GM08714 (cell line): ENCODE results near the gene NYNRIN.
"Not testable (repeated sequence)": the region's sequence is repeated elsewhere in the genome, so short reads cannot be mapped to it uniquely, and the experiment has no call there.

Experiments used
- H3K4me3 ChIP-seq: fragments of 200-500 bp; sonication (Bioruptor generic); 2 replicates; pipeline ENCODE4 v1.5.1; 2014; ENCODE audit warnings: mild to moderate bottlenecking, low read length, inconsistent platforms
- ZNF274 ChIP-seq: IDR thresholded peaks from 2 replicates; pipeline ENCODE4 v1.6.1; 2012; ENCODE audit warnings: mild to moderate bottlenecking, low read depth, low read length

Gene NYNRIN

DNA sequence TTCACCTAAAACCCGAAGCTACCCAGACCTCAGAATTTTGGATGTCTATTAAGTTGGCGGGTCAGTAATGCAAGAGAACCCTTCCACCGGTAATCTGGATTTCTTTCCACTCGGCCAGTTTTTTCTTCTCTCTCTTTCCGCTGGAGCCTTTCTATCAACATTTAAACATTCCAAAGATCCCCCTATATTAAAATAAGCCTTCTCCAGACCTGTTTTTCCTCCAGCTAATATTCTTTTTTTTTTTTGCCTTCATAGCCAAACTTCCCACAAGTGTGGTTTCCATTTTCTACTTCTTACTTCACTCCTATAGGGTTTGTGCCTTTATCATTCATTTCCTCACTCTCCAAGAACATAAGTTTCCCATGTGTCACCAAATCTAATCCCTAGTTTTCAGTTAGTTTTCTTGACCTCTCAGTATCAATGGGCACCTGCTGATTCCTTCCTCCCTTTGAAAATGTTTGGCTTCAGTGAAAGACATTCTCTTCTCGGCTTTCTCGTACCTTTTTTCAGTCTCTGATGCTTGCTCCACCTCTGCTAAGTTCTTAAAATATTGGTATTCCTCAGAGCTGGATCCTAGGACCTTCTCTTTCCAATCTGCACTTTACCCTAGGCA is 44.4 kb downstream of the NYNRIN start:
- TF ChIP-seq ZNF274 = no peak
- H3K4me3 ChIP-seq = peak overlapping the region; percentile 96

DNA sequence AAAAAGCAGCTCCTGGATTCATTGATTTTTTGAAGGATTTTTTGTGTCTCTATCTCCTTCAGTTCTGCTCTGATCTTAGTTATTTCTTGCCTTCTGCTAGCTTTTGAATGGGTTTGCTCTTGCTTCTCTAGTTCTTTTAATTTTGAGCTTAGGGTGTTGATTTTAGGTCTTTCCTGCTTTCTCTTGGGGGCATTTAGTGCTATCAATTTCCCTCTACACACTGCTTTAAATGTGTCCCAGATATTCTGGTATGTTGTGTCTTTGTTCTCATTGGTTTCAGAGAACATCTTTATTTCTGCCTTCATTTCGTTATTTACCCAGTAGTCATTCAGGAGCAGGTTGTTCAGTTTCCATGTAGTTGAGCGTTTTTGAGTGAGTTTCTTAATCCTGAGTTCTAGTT is 52.0 kb downstream of the NYNRIN start:
- H3K4me3 ChIP-seq = not testable (repeated sequence)

DNA sequence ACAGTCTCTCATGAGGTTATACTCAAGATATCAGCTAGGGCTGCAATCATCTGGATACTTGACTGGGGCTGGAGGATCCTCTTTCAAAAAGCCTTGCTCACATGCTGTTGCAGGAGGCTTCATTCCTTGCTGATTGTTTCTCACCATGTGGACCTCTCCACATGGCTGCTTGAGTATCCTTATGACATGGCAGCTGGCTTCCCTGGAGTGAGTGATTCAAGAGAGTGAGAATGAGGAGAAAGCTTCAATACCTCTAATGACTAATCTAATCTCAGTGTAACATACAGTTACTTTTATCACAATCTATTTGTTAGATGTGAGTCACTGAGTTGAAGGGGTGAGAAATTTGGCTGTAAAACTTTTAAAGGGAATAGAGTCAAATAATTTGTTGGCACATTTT is 58.2 kb downstream of the NYNRIN start:
- no peak overlapping the region for H3K4me3 ChIP-seq
- TF ChIP-seq ZNF274 = no peak

DNA sequence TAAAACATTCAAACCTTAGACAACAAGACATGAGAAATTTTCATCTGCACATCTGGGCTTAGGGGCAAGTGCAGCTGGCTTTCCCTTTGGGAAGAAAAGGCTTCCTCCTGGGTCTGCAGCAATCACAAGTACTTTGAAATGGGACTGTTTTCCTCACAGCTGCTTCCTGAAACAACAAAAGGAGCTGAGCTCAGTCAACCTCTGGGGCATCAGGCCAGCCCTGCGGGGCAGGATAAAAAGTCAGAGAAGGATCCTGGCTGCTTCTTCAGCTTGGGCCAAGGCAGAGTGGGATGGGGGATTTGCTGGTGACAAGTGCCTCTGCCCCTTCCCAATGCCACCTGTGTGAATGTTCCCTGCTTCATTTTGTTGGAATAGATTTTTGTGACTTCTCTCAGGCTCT is 59.9 kb downstream of the NYNRIN start:
- TF ChIP-seq ZNF274 = no peak
- H3K4me3 ChIP-seq = no peak overlapping the region

DNA sequence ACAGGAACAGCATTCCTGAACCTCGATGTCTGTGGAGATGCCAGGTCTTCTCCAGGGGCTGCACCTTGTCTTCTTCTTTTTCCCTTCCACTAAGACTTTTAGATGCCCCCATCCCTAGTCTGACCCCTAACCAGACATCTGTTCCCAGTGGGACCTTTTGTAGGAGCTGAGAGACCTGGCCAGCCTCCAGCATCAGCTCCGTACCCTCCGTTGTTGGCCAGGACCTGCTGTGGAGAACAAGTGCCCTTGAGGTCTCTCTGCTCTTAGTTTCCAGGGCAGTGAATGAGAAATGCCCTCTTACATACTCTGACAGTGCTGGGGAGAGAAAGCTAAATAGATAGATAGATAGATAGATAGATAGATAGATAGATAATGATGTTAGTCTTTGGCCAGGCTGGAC is 60.5 kb downstream of the NYNRIN start:
- TF ChIP-seq ZNF274 = no peak
- H3K4me3 ChIP-seq = no peak overlapping the region

DNA sequence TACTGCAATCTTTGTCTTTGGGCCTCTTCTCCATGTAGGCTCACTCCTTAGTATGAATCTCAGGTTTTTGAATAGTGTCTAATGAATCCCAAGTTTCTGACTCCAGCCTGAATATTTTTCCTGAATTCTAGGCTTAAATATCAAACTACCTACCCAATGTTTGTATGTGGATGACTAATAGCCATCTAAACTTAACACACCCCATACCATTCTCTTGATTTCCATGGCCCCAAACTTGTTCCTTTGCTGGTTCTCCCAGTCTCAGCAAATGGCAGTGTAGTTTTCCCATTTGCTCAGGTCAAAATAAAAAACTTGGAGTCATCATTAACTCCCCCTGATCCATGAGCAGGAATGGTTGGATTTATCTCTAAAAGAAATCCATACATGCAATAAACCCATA is 62.5 kb downstream of the NYNRIN start:
- no peak for TF ChIP-seq ZNF274
- H3K4me3 ChIP-seq = no peak overlapping the region

DNA sequence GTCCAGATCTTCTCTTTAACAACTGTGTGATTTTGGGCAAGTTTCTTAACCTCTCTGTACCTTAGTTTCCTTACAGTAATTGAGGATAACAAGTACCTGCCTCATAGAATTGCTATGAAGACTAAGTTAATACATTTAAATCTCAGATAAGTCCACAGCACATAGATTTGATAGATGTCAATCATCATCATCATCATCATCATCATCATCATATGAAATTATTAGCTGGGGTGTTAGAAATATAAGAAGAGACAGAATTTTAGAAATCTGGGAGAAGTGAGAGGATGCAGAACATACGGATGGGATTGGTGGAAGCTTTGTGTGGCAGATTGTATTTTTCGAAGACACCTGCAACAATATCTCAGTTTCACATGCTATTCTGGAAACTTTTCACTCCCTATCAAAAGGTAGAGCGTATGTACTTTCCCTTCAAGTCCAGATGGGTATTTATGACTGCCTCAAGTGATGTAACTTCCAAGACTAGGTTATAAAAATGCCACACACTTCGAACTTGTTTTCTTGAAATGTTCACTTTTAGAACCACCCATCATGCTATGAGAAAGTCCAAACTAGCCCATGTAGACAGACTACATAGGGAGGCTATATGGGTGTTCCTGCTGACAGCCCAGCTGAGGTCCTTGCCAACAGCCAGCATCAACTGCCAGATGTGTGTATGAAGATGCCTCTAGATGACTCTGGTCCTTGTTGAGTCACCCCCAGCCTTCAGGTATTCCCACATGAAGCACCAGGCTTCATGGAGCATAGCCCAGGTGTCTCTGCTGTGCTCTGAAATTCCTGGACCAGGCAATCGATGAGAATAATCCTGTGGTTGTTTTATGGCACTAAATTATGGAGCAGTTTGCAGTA is 64.4 kb downstream of the NYNRIN start:
- no peak overlapping the region for H3K4me3 ChIP-seq
- TF ChIP-seq ZNF274 = no peak

DNA sequence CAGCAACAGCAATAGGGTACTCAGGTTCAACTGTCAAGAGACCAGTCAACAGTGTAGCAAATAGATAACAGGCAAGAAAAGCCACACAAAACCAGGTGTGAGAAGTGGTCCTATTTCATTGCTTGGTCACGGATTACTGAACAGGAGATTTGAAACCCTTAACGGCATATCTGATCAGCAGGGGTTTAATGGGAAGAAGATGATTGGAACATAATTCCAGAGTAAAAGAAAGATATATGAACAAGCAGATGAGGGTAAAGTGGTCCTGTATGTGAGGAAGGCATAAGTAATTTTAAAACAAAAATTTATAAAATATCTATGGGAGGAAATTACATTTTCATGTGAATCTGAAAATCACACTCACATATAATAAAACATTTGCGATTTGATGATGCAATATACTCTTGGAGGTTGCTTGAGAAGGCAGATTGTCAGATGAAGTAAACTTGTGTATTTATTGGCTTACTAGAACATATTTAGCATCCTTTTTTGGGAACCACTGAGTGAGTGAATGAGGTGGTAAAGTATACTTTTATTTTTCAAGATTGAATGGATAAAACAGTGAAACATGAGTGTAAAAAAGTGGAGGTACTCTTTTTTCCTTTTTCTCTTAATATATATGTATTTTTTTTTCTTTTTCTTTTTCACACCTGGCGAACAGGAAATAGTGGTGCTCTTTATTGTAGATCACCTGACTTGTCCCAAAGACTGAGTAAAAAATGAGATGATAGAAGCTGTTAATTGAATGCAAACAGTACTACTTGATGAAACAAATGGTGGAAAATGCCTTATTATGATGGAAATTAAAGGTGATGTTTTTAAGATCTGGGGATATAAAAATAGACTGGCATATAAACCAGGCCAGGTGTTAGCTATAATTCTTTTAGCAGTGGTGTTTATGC is 65.3 kb downstream of the NYNRIN start:
- H3K4me3 ChIP-seq = no peak overlapping the region
- no peak for TF ChIP-seq ZNF274

DNA sequence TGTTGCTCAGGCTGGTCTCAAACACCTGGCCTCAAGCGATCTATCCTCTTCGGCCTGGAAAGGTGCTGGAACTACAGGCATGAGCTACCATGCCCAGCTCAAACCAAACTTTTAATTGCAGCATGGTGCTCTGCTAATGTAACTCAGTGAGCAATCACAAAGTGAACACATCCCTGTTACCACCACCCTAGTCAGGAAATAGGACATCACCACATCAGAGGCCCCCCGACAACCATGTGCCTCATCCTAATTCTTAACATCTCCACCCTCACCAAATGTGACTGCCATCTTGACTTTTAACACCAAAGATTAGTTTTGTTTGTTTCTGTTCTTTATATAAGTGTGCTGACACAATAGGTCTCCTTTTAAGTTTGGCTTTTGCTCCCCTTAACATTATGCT is 66.6 kb downstream of the NYNRIN start:
- H3K4me3 ChIP-seq = no peak overlapping the region
- TF ChIP-seq ZNF274 = no peak

DNA sequence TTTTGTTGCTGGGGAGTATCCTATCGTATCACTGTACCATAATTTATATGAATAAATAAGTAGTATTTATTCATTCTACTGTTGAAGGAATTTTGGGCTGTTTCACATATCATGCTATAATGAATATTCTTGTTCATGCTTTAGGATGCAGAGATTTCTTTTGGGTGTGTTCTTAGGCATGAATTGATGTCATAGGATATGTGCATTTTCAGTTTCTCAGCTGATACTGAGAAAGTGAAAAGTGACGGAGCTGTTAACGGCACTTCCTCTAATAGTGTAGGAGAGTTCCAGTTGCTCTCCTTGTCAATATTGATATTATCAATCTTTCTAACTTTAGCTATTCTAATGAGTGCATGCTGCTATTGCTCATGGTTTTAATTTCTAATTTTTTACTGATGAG is 67.0 kb downstream of the NYNRIN start:
- no peak overlapping the region for H3K4me3 ChIP-seq
- TF ChIP-seq ZNF274 = no peak
